Thoracic aorta (tissue), 2 donors: Measurements from ENCODE around the gene UROD. TPM values are rescaled to one million over a fixed set of nuclear protein-coding genes. Genes with fewer than 3 reads are reported as not detected.

ENCODE experiments used
- ATAC-seq: fragments of 150-250 bp; one replicate; pipeline ENCODE4 v1.8.0; 2017; ENCODE audit warnings: low read depth; ENCODE audit not compliant: insufficient number of reproducible peaks, low FRiP score
- DNase-seq: peaks from one replicate; pipeline ENCODE4 v3.0.0-alpha.2; 2020; ENCODE audit warnings: low spot score
- H3K27ac ChIP-seq, 2 donors: fragments of 200-600 bp; sonication (generic); 1 replicate in 1 of 2; 2 replicates in 1 of 2; pipeline ENCODE4 v1.5.1; 2016; ENCODE audit warnings: mild to moderate bottlenecking in 2 of 2, moderate library complexity in 2 of 2
- H3K27me3 ChIP-seq: fragments of 200-600 bp; sonication (generic); replicated peaks from 2 replicates; pipeline ENCODE4 v1.6.0; 2016; ENCODE audit warnings: mild to moderate bottlenecking; ENCODE audit not compliant: insufficient read depth
- H3K36me3 ChIP-seq: fragments of 200-600 bp; sonication (generic); one replicate; pipeline ENCODE4 v1.5.1; 2016
- H3K4me1 ChIP-seq, 2 donors: fragments of 200-600 bp; sonication (generic); 1 replicate in 1 of 2; 2 replicates in 1 of 2; pipeline versions ENCODE4 v1.5.1 to v1.6.0; 2016; ENCODE audit warnings: low read depth in 2 of 2, mild to moderate bottlenecking in 1 of 2; ENCODE audit not compliant: control insufficient read depth in 1 of 2
- H3K4me3 ChIP-seq: fragments of 200-600 bp; sonication (generic); 2 replicates; pipeline ENCODE4 v1.5.1; 2016; ENCODE audit warnings: mild to moderate bottlenecking
- H3K9me3 ChIP-seq: fragments of 200-600 bp; sonication (generic); 2 replicates; pipeline ENCODE4 v1.5.1; 2016
- CTCF ChIP-seq: fragments of 200-600 bp; sonication (generic); IDR thresholded peaks from one replicate; pipeline ENCODE4 v1.5.1; 2019; ENCODE audit warnings: antibody characterized with exemption
- total RNA-seq, 2 donors: library from RNA; depleted of rRNA; stranded (reverse); fragments of >200 nt; gene quantifications; one replicate each; pipeline versions ENCODE4 v1.1.0 to v1.2.3, GENCODE V29; 2016

Gene UROD
- total RNA-seq, 2 donors from 2014 or later, result 32.7 to 67.4 TPM

GRCh38 chr1:45008516-45008915, 3.5 kb upstream of the UROD start:
- Histone ChIP-seq H3K27me3 (no peaks in the 10 kb centered on the region), H3K9me3 (no peaks in the 10 kb centered on the region), H3K4me1 (peaks cover 19 to 35% of the 10 kb centered on the region in 2 donors), H3K4me3 (no peak overlapping the region), H3K36me3 (peaks cover 54% of the 10 kb centered on the region), H3K27ac (no peak overlapping the region)
- ATAC-seq (no peak), DNase-seq (no peak)
- no peak for TF ChIP-seq CTCF

DNA sequence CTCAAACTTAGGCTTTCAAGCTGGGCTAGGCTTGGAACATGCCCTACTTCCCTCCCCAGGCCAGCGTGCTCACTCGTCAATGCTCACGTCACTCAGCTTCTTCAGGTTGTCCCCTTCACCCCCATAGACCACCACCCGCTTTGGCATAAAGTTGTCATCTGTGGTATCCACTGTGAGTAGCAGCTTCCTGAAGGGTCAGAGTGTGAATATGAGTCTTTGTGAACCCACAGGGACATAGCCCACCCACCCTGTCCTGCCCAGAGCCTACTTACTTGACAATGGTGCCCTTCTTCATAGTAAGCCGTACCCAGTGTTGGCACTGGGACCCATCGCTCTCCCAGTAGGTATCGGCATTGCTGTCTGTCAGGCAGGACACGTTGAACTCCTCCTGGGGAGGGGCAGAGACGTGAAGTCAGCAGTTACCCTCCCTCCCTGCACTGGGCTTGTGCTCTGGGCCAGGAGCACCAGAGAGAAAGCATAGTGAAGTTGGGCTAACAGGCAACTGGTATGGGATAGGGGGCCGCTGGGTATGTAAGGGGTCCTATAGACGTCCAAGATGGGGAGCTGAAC, 2.7 kb upstream of the UROD start:
- TF ChIP-seq CTCF, result no peak
- H3K36me3 ChIP-seq, result peaks cover 50% of the 10 kb centered on the region
- H3K27me3 ChIP-seq, result no peaks in the 10 kb centered on the region
- H3K27ac ChIP-seq, result no peak overlapping the region
- no peaks in the 10 kb centered on the region for H3K9me3 ChIP-seq
- H3K4me1 ChIP-seq, result peaks cover 19 to 41% of the 10 kb centered on the region in 2 donors
- ATAC-seq (no peak), DNase-seq (no peak)
- H3K4me3 ChIP-seq, result peak overlapping the region; percentile 96

DNA sequence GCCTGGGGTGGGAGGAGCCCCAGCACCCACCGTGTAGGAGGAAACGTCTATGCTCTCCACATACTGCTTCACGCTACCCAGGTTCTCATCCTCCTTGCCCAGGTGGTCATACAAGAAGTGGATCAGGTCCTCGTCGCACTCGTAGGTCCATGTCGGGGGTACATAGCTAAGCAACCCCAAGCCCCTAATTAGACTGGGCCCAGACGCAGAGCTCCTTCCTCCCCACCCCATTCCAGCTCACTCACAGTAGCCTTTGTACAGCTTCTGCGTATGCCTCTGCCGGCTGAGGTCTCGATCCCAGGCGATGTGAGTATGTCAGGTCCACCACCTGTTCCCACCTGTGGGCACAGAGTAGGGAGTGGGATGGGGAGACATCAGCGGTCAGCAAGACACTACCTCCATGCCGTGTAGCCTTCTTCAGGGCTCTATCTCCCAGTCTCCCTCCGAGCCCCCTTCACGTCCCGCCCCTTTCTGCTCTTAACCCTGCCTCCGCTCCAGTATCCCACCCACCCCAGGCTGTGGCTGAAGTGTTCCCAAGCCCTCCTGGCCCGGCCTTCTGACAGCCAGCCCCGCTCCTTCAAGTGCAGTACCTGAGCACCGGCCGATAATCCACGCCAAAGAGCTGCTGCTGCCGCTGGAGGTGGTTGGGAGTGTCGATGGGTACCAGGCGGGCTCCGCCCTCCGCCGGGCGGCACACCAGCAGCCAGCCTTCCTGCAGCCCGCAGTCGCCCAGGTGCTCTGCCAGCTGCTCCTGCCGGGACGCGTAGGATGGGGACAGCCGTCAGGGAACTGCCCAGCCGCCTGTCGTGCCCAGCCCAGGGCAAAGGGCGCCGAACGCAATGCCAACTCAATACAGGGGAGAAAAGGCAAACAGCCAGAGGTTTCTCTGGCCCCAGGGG, 1.8 kb upstream of the UROD start:
- Histone ChIP-seq H3K36me3 (peaks cover 41% of the 10 kb centered on the region), H3K4me1 (peaks cover 19 to 48% of the 10 kb centered on the region in 2 donors), H3K27me3 (no peaks in the 10 kb centered on the region), H3K9me3 (no peaks in the 10 kb centered on the region), H3K4me3 (peak overlapping the region; percentile 96), H3K27ac (peak overlapping the region; percentile 69 to 84)
- DNase-seq (no peak), ATAC-seq (no peak)
- no peak for TF ChIP-seq CTCF

GRCh38 chr1:45010855-45011811, 921 bp upstream of the UROD start, which contains the start of gene HECTD3:
TSS of gene HECTD3 (minus strand) at chr1:45011324. CDS start at chr1:45011257, 67 bp downstream.
- Histone ChIP-seq H3K27ac (peak within 1 kb of the TSS; percentile 69 to 84), H3K36me3 (peaks cover 34% of the 10 kb centered on the region), H3K27me3 (no peaks in the 10 kb centered on the region), H3K4me1 (peaks cover 19 to 48% of the 10 kb centered on the region in 2 donors), H3K9me3 (no peaks in the 10 kb centered on the region), H3K4me3 (peak within 1 kb of the TSS; percentile 96)
- DNase-seq, result peak; percentile 46
- TF ChIP-seq CTCF, result no peak
- ATAC-seq, result peak; percentile 62
